Measurements from ENCODE around the gene UGP2.

- no peak for TF ChIP-seq TP53 (CRISPR knock-in tag; IDR thresholded peaks at IDR 0.05)
- TF ChIP-seq POLR2A (IDR thresholded peaks at IDR 0.05; ENCODE audit: low read length): no peak
- no peak for TF ChIP-seq CTCF (IDR thresholded peaks at IDR 0.05)
- TF ChIP-seq RFX5 (IDR thresholded peaks at IDR 0.05): no peak
- TF ChIP-seq CBX8 (IDR thresholded peaks at IDR 0.05): no peak
- no peak for TF ChIP-seq MAX (IDR thresholded peaks at IDR 0.05)
- no peak for TF ChIP-seq EP300 (IDR thresholded peaks at IDR 0.05)
- TF ChIP-seq NR3C1 (IDR thresholded peaks at IDR 0.05): no peak
- no peak for TF ChIP-seq ZSCAN20 (CRISPR knock-in tag; IDR thresholded peaks at IDR 0.05)
- no peak for TF ChIP-seq CEBPB (IDR thresholded peaks at IDR 0.05)
- no peak for TF ChIP-seq REST (IDR thresholded peaks at IDR 0.05)
- TF ChIP-seq POLR2AphosphoS2 (conservative IDR thresholded peaks at IDR 0.05; ENCODE audit: low read length): no peak
- TF ChIP-seq BCL3 (IDR thresholded peaks at IDR 0.05): no peak
- no peak for TF ChIP-seq HOXA7 (CRISPR knock-in tag; IDR thresholded peaks at IDR 0.05)
Observed at GRCh38 chr2:63862806-63863205, 21.1 kb downstream of the UGP2 start.
